K562 (cell line): ENCODE results near the gene PDE2A. TPM values are rescaled to one million over a fixed set of nuclear protein-coding genes. Genes with fewer than 3 reads are reported as not detected.

Source experiments
- ATAC-seq: fragments of 200-7000 bp; cut with Tn5 transposase; 3 replicates; pipeline ENCODE4 v1.9.1; 2020; ENCODE audit warnings: moderate library complexity
- BruUV-seq: library from RNA; stranded (reverse); fragments of 400-500 nt; replicated peaks from 2 replicates; lab custom pipeline; 2021; lab: Mats Ljungman, UMichigan
- CTCF ChIA-PET: fragments of 300-600 bp; formaldehyde crosslinking; extraction: SDS; loops from one replicate; lab custom pipeline; 2021; ENCODE audit warnings: low intra/inter-chr PET ratio; lab: Yijun Ruan, JAX
- POLR2A ChIA-PET: fragments of 300-600, 350-650 bp; sonication (Branson Sonifier 250); formaldehyde crosslinking; extraction: SDS; loops from one replicate; lab custom pipeline; 2021; ENCODE audit warnings: antibody characterized with exemption, inconsistent platforms; lab: Yijun Ruan, JAX
- DNase-seq, 4 experiments: peaks; one replicate each; pipeline versions ENCODE4 v3.0.0 to v3.0.0-alpha.2; 2011 to 2018; ENCODE audit warnings: low spot score in 3 of 4, mixed read lengths in 3 of 4; ENCODE audit errors: extremely low read depth in 1 of 4
- FAIRE-seq: peaks from 2 replicates; lab custom pipeline; 2011; peaks lifted over from hg19 to GRCh38; lab: Jason Lieb, UNC
- H2AFZ ChIP-seq: 2 replicates; pipeline ENCODE4 v1.6.0; 2011; ENCODE audit warnings: low read depth, low read length, control low read depth, inconsistent platforms
- H3K27ac ChIP-seq: fragments of 200-600 bp; 3 replicates; pipeline ENCODE4 v1.8.0; 2011; ENCODE audit warnings: low read depth, mild to moderate bottlenecking, control low read depth, inconsistent platforms, low read length, moderate library complexity, mixed read lengths; ENCODE audit errors: extremely low read depth
- H3K27me3 ChIP-seq, 2 experiments: fragments of 300-600 bp in 1 of 2; 2 replicates in 1 of 2; 3 replicates in 1 of 2; pipeline versions ENCODE4 v1.6.0 to v1.8.0; 2011; ENCODE audit warnings: inconsistent platforms in 2 of 2, low read length in 2 of 2, mild to moderate bottlenecking in 1 of 2, mixed read lengths in 1 of 2, moderate library complexity in 1 of 2; ENCODE audit not compliant: control insufficient read depth in 2 of 2, insufficient read depth in 2 of 2
- H3K36me3 ChIP-seq: fragments of 300-600 bp; 3 replicates; pipeline ENCODE4 v1.8.0; 2011; ENCODE audit warnings: mild to moderate bottlenecking, low read length, inconsistent platforms; ENCODE audit not compliant: control insufficient read depth, insufficient read depth
- H3K4me1 ChIP-seq, 2 experiments: fragments of 200-600 bp in 1 of 2; replicated peaks in 1 of 2; 2 replicates in 1 of 2; 3 replicates in 1 of 2; pipeline versions ENCODE4 v1.5.1 to v1.8.0; 2011; ENCODE audit warnings: inconsistent platforms in 2 of 2, low read length in 2 of 2, mild to moderate bottlenecking in 1 of 2, mixed read lengths in 1 of 2, moderate library complexity in 1 of 2; ENCODE audit not compliant: control insufficient read depth in 2 of 2, insufficient read depth in 2 of 2
- H3K4me2 ChIP-seq: 2 replicates; pipeline ENCODE4 v1.6.1; 2011; ENCODE audit warnings: low read length, control low read depth, inconsistent platforms, mixed read lengths; ENCODE audit not compliant: insufficient read depth
- H3K4me3 ChIP-seq: fragments of 200-600 bp; sonication (generic), shearing (Covaris generic); 2 replicates; pipeline ENCODE4 v1.5.1; 2016; ENCODE audit warnings: control low read depth, inconsistent platforms
- H3K79me2 ChIP-seq: fragments of 200-600 bp; 3 replicates; pipeline ENCODE4 v1.8.0; 2011; ENCODE audit warnings: low read length, inconsistent platforms; ENCODE audit not compliant: control insufficient read depth, insufficient read depth
- H3K9ac ChIP-seq, 2 experiments: 2 replicates each; pipeline versions ENCODE4 v1.6.0 to v1.6.1; 2011; ENCODE audit warnings: low read depth in 2 of 2, low read length in 2 of 2, control low read depth in 1 of 2, inconsistent platforms in 1 of 2, mild to moderate bottlenecking in 1 of 2, mixed read lengths in 1 of 2; ENCODE audit not compliant: insufficient read depth in 1 of 2
- H3K9me1 ChIP-seq: one replicate; pipeline ENCODE4 v1.6.0; 2011; ENCODE audit warnings: inconsistent platforms, mild to moderate bottlenecking, low read length, moderate library complexity; ENCODE audit not compliant: control insufficient read depth, insufficient read depth
- H3K9me3 ChIP-seq: replicated peaks from 2 replicates; pipeline ENCODE4 v1.5.1; 2011; ENCODE audit warnings: low read depth, low read length, inconsistent platforms; ENCODE audit not compliant: control insufficient read depth, insufficient read depth
- H4K20me1 ChIP-seq: replicated peaks from 2 replicates; pipeline ENCODE4 v1.6.1; 2011; ENCODE audit warnings: low read length, inconsistent platforms, mixed read lengths; ENCODE audit not compliant: control insufficient read depth, insufficient read depth
- DIDO1 ChIP-seq: fragments of 450-650 bp; IDR thresholded peaks from 2 replicates; pipeline ENCODE4 v1.6.1; 2016; ENCODE audit warnings: low read depth, missing biosample characterization, missing genetic modification characterization
- HNRNPH1 ChIP-seq: fragments of 200-400 bp; formaldehyde crosslinking; optimal IDR thresholded peaks from 2 replicates; pipeline ENCODE3; 2017; ENCODE audit warnings: low read depth, mild to moderate bottlenecking, low read length, moderate library complexity
- HNRNPK ChIP-seq: fragments of 200-400 bp; formaldehyde crosslinking; IDR thresholded peaks from one replicate; pipeline ENCODE4 v1.6.1; 2018; ENCODE audit warnings: mild to moderate bottlenecking, low read depth, low read length; ENCODE audit not compliant: poor library complexity, severe bottlenecking
- MCM7 ChIP-seq, 2 experiments: fragments of 450-650 bp; IDR thresholded peaks; 2 replicates each; pipeline ENCODE4 v1.6.1; 2016 to 2018
- MTA3 ChIP-seq: fragments of 450-650 bp; formaldehyde crosslinking; IDR thresholded peaks from 2 replicates; pipeline ENCODE4 v1.6.1; 2017; ENCODE audit warnings: mild to moderate bottlenecking, borderline replicate concordance
- PHF20 ChIP-seq: fragments of 450-650 bp; IDR thresholded peaks from 2 replicates; pipeline ENCODE4 v1.6.1; 2018; ENCODE audit not compliant: partially characterized antibody
- PHF21A ChIP-seq: fragments of 450-650 bp; IDR thresholded peaks from 2 replicates; pipeline ENCODE4 v1.6.1; 2017; ENCODE audit warnings: low read depth, borderline replicate concordance
- RBM17 ChIP-seq: fragments of 200-400 bp; formaldehyde crosslinking; IDR thresholded peaks from 2 replicates; pipeline ENCODE4 v1.6.1; 2017; ENCODE audit warnings: low read depth, mild to moderate bottlenecking, low read length, borderline replicate concordance
- RBM22 ChIP-seq: fragments of 200-400 bp; formaldehyde crosslinking; IDR thresholded peaks from 2 replicates; pipeline ENCODE4 v1.6.1; 2018; ENCODE audit warnings: low read length, low read depth; ENCODE audit not compliant: poor library complexity, severe bottlenecking
- SMAD2 ChIP-seq: fragments of 150-350 bp; IDR thresholded peaks from 2 replicates; pipeline ENCODE4 v1.6.1; 2014; ENCODE audit warnings: low read depth, mild to moderate bottlenecking, low read length
- U2AF1 ChIP-seq: fragments of 200-400 bp; formaldehyde crosslinking; optimal IDR thresholded peaks from 2 replicates; pipeline ENCODE3; 2017; ENCODE audit warnings: mild to moderate bottlenecking, low read depth, low read length, moderate library complexity
- WGBS: fragments of 100-300 bp; shearing (Covaris generic); methylation state at CpG from one replicate; pipeline ENCODE4 v1.1.6; 2016; ENCODE audit warnings: low coverage, mixed read lengths; ENCODE audit not compliant: insufficient coverage; ENCODE audit errors: missing lambda C conversion rate; 5-methylcytosine and 5-hydroxymethylcytosine counted together
- in situ Hi-C: fragments of 300-500 bp; cut with MboI; formaldehyde crosslinking; loops from 4 replicates; pipeline ENCODE4 v1.15.0; 2018; ENCODE audit warnings: inconsistent platforms, mixed read lengths
- intact Hi-C: fragments of 100-400 bp; cut with micrococcal nuclease; formaldehyde crosslinking; loops from 2 replicates; pipeline ENCODE4 v1.14.2; 2022
- polyA plus RNA-seq, 8 experiments: library from polyadenylated mRNA; depleted of rRNA in 4 of 8; stranded (reverse) in 5 of 8; unstranded in 3 of 8; fragments of >200 nt; fragmentation: Nextera tagmentation in 2 of 8; fragmentation: Illumina TruSeq in 1 of 8; extraction: Ambion mirVana in 2 of 8; extraction: Trizol in 1 of 8; gene quantifications; 2 replicates each; pipeline versions ENCODE4 v1.2.1 to v1.2.3, GENCODE V29; 2011 to 2014; ENCODE audit warnings: inconsistent platforms in 1 of 8, missing spikeins in 1 of 8
- total RNA-seq, 7 experiments: library from RNA; depleted of rRNA in 6 of 7; stranded (reverse); fragments of >200 nt in 6 of 7; fragmentation: Illumina TruSeq in 2 of 7; extraction: Trizol in 2 of 7; gene quantifications; 2 replicates each; pipeline versions ENCODE4 v1.2.1 to v1.2.3, GENCODE V29; 2011 to 2021; ENCODE audit warnings: low replicate concordance in 1 of 7
- TF ChIP-seq, protein P1 (sequence below): fragments of 450-650 bp; IDR thresholded peaks from 2 replicates; pipeline ENCODE4 v1.7.1; 2018; ENCODE audit warnings: mild to moderate bottlenecking, low read depth; ENCODE audit not compliant: partially characterized antibody

PDE2A gene
- total and polyA plus RNA-seq, 9 of the 15 experiments (the other 6 are each of a cell fraction or from before 2014, with no cell fraction given), result 0.07 to 15.2 (median 1.6) TPM; not detected in 1

DNA sequence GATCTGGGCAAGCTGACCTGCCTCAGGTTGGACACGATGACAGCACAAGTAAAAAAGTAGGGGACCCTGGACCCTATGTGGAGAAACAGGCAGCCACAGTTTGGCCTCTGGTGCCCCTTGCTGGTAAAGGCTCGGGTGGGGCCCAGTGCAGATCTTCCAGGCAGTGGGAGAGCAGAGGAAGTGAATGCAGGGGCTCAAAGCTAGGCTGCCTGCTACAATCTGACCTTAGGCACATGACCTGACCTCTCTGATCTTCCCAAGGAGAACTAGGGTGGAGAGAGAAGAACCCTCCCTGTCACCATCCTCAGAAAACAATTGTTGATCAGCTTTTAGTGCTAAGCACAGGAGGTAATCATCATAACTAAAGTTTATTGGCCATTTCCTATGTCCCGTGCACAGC lies 76.5 kb downstream of the PDE2A start:
- H3K4me1 ChIP-seq, result no peaks in the 10 kb centered on the region
- CTCF ChIA-PET, result interaction anchor here (1.8 kb wide), 1 partner anchor 87 kb away, joined by 6 read pairs; no protein-coding TSS in a partner anchor

More for the DNA sequence above, 76.5 kb downstream of the PDE2A start:
- intact Hi-C loops, result loop anchor here (2.0 kb wide), 1 partner anchor 45 kb away; no protein-coding TSS in a partner anchor
- Histone ChIP-seq H4K20me1 (peaks cover 19% of the 10 kb centered on the region), H3K79me2 (no peaks in the 10 kb centered on the region), H3K36me3 (no peaks in the 10 kb centered on the region), H2AFZ (no peak overlapping the region), H3K4me3 (no peak overlapping the region), H3K27ac (no peak overlapping the region), H3K9ac (no peak overlapping the region), H3K4me2 (no peak overlapping the region), H3K9me3 (no peaks in the 10 kb centered on the region), H3K9me1 (peaks cover 5% of the 10 kb centered on the region), H3K27me3 (peaks cover 13 to 72% of the 10 kb centered on the region in 2 experiments; a peak in 4 of 5 replicates)
- WGBS, result 0% methylated on average over 3 of the region's 3 CpGs
- in situ Hi-C loops, result loop anchor here (5.0 kb wide), 1 partner anchor 50 kb away; no protein-coding TSS in a partner anchor
- no TSS peak for BruUV-seq
- POLR2A ChIA-PET, result no interaction called here
- DNase-seq (no peak), FAIRE-seq (no peak), ATAC-seq (no peak)
- no peak for TF ChIP-seq RBM22
- TF ChIP-seq HNRNPH1, result no peak
- TF ChIP-seq HNRNPK, result no peak
- no peak for TF ChIP-seq DIDO1 (tag)
- TF ChIP-seq MCM7 (IDR thresholded peaks at IDR 0.05), result no peak
- TF ChIP-seq PHF21A, result no peak
- TF ChIP-seq U2AF1, result no peak
- TF ChIP-seq MTA3, result no peak
- TF ChIP-seq RBM17, result no peak
- TF ChIP-seq SMAD2, result no peak
- TF ChIP-seq, protein P1, sequence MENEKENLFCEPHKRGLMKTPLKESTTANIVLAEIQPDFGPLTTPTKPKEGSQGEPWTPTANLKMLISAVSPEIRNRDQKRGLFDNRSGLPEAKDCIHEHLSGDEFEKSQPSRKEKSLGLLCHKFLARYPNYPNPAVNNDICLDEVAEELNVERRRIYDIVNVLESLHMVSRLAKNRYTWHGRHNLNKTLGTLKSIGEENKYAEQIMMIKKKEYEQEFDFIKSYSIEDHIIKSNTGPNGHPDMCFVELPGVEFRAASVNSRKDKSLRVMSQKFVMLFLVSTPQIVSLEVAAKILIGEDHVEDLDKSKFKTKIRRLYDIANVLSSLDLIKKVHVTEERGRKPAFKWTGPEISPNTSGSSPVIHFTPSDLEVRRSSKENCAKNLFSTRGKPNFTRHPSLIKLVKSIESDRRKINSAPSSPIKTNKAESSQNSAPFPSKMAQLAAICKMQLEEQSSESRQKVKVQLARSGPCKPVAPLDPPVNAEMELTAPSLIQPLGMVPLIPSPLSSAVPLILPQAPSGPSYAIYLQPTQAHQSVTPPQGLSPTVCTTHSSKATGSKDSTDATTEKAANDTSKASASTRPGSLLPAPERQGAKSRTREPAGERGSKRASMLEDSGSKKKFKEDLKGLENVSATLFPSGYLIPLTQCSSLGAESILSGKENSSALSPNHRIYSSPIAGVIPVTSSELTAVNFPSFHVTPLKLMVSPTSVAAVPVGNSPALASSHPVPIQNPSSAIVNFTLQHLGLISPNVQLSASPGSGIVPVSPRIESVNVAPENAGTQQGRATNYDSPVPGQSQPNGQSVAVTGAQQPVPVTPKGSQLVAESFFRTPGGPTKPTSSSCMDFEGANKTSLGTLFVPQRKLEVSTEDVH, result no peak
- no peak for TF ChIP-seq PHF20
